HepG2 (cell line): ENCODE results near the gene BOD1. TPM values are rescaled to one million over a fixed set of nuclear protein-coding genes. Genes with fewer than 3 reads are reported as not detected.

Experiments
- ARID2 ChIP-seq: sonication (generic); formaldehyde crosslinking; IDR thresholded peaks from 2 replicates; pipeline ENCODE4 v1.8.1; 2022; ENCODE audit warnings: mild to moderate bottlenecking, missing genetic modification reagents, borderline replicate concordance
- ATRX ChIP-seq: sonication (generic); formaldehyde crosslinking; IDR thresholded peaks from 2 replicates; pipeline ENCODE4 v1.4.0; 2020; ENCODE audit warnings: missing genetic modification reagents, borderline replicate concordance
- NFKB2 ChIP-seq: sonication (generic); formaldehyde crosslinking; IDR thresholded peaks from 2 replicates; pipeline ENCODE4 v1.4.0; 2020; ENCODE audit warnings: missing genetic modification reagents, borderline replicate concordance
- NFYB ChIP-seq: sonication (generic); formaldehyde crosslinking; IDR thresholded peaks from 2 replicates; pipeline ENCODE4 v1.4.0; 2020; ENCODE audit warnings: missing genetic modification reagents
- POGZ ChIP-seq: sonication (generic); formaldehyde crosslinking; IDR thresholded peaks from 2 replicates; pipeline ENCODE4 v1.4.0; 2020; ENCODE audit warnings: mild to moderate bottlenecking, missing genetic modification reagents
- SP140L ChIP-seq: sonication (generic); formaldehyde crosslinking; IDR thresholded peaks from 2 replicates; pipeline ENCODE4 v1.4.0; 2020; ENCODE audit warnings: missing genetic modification reagents, borderline replicate concordance
- SPEN ChIP-seq: sonication (generic); formaldehyde crosslinking; IDR thresholded peaks from 2 replicates; pipeline ENCODE4 v1.5.1; 2020; ENCODE audit warnings: low read depth, mild to moderate bottlenecking, missing genetic modification reagents
- SRY ChIP-seq: sonication (generic); formaldehyde crosslinking; IDR thresholded peaks from 2 replicates; pipeline ENCODE4 v1.8.0; 2022; ENCODE audit warnings: mild to moderate bottlenecking, missing genetic modification reagents
- ZBTB7A ChIP-seq: sonication (generic); formaldehyde crosslinking; IDR thresholded peaks from 2 replicates; pipeline ENCODE4 v1.8.0; 2022; ENCODE audit warnings: mild to moderate bottlenecking, missing genetic modification reagents
- ZNF367 ChIP-seq: sonication (generic); formaldehyde crosslinking; IDR thresholded peaks from 2 replicates; pipeline ENCODE4 v1.4.0; 2020; ENCODE audit warnings: missing genetic modification reagents, borderline replicate concordance
- ZNF776 ChIP-seq: sonication (generic); formaldehyde crosslinking; IDR thresholded peaks from 2 replicates; pipeline ENCODE4 v1.4.0; 2020; ENCODE audit warnings: mild to moderate bottlenecking, missing genetic modification reagents
- polyA plus RNA-seq, 8 experiments: library from polyadenylated mRNA; depleted of rRNA in 3 of 8; stranded (reverse) in 7 of 8; unstranded in 1 of 8; fragments of >200 nt; fragmentation: Illumina TruSeq in 4 of 8; extraction: Trizol in 4 of 8; gene quantifications; 2 replicates each; pipeline versions ENCODE4 v1.2.1 to v1.2.3, GENCODE V29; 2011 to 2016; ENCODE audit warnings: low read depth in 4 of 8, missing spikeins in 1 of 8, mixed read lengths in 1 of 8; ENCODE audit not compliant: insufficient read depth in 1 of 8
- total RNA-seq, 5 experiments: library from RNA; depleted of rRNA; stranded (reverse); fragments of >200 nt; fragmentation: Illumina TruSeq; extraction: Trizol; gene quantifications; 2 replicates each; pipeline ENCODE4 v1.2.3, GENCODE V29; 2016; ENCODE audit warnings: low read depth in 1 of 5
- TF ChIP-seq, protein P1 (sequence below): sonication (generic); formaldehyde crosslinking; IDR thresholded peaks from 2 replicates; pipeline ENCODE4 v1.4.0; 2020; ENCODE audit warnings: missing genetic modification reagents, low read depth, mild to moderate bottlenecking, borderline replicate concordance
- TF ChIP-seq, protein P2 (sequence below): sonication (generic); formaldehyde crosslinking; IDR thresholded peaks from 2 replicates; pipeline ENCODE4 v1.4.0; 2020; ENCODE audit warnings: mild to moderate bottlenecking, missing genetic modification reagents
- TF ChIP-seq, protein P3 (sequence below): sonication (generic); formaldehyde crosslinking; IDR thresholded peaks from 2 replicates; pipeline ENCODE4 v1.5.1; 2020; ENCODE audit warnings: missing genetic modification reagents, mild to moderate bottlenecking, borderline replicate concordance
- TF ChIP-seq, protein P4 (sequence below): sonication (generic); formaldehyde crosslinking; IDR thresholded peaks from 2 replicates; pipeline ENCODE4 v1.4.0; 2020; ENCODE audit warnings: missing genetic modification reagents
- TF ChIP-seq, protein P5 (sequence below): IDR thresholded peaks from 2 replicates; pipeline ENCODE4 v1.6.1; 2018; ENCODE audit warnings: missing genetic modification reagents
- TF ChIP-seq, protein P6 (sequence below): sonication (generic); formaldehyde crosslinking; IDR thresholded peaks from 2 replicates; pipeline ENCODE4 v1.8.0; 2022; ENCODE audit warnings: missing genetic modification reagents, mild to moderate bottlenecking, moderate library complexity, borderline replicate concordance
- TF ChIP-seq, protein P7 (sequence below): sonication (generic); formaldehyde crosslinking; IDR thresholded peaks from 2 replicates; pipeline ENCODE4 v1.4.0; 2020; ENCODE audit warnings: missing genetic modification reagents

Gene BOD1
- total and polyA plus RNA-seq, 2 of the 13 experiments (the other 11 are each of a cell fraction or from before 2014, with no cell fraction given), result 81.5 to 103 TPM

DNA sequence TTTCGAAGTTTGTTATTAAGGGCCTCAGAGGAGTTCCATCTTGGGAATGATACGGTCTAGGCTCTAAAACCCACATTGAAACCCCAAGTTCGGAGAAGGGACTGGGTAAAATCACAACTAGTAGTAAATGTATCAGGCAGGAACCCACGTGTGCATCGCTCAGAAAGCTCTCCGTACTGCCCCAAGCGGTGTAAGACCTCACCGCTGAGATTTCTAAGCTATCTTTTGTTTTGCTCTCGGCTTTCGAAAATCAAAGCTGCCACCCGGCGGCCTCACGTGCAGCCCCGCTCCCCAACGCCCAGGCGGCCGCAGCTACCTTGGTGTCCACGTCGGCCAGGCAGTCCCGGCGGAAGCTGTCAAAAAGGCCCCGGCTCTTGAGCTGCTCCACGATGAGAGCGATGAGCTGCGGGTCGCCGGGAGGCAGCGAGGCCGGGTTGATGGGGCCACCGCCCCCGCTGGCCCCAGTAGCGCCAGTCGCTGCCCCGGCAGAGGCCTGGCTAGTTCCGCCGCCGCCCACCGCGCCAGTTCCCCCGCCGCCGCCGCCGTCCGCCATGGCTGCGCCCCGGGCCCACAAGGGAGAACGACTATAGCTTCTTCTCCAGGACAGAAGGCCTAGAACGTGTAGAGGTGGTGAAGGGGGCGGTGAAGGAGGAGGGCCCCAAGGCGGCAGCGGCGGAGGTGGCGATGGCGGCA is 420 bp downstream of the BOD1 start (continued):
- TF ChIP-seq, protein P1, sequence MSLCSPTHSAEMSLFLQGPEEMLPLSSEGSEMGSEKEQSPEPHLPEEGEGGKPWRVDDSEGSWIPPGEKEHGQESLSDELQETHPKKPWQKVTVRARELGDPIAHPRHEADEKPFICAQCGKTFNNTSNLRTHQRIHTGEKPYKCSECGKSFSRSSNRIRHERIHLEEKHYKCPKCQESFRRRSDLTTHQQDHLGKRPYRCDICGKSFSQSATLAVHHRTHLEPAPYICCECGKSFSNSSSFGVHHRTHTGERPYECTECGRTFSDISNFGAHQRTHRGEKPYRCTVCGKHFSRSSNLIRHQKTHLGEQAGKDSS (CRISPR knock-in tag), result no peak
- 0 out of 2 replicates have a peak, but pooled peaks have one; percentile 14 for TF ChIP-seq ARID2 (CRISPR knock-in tag)
- peak; percentile 61; the same call in 1 of the 2 replicates for TF ChIP-seq SP140L (CRISPR knock-in tag)
- TF ChIP-seq, protein P2, sequence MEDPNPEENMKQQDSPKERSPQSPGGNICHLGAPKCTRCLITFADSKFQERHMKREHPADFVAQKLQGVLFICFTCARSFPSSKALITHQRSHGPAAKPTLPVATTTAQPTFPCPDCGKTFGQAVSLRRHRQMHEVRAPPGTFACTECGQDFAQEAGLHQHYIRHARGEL (CRISPR knock-in tag), result no peak
- TF ChIP-seq, protein P3, sequence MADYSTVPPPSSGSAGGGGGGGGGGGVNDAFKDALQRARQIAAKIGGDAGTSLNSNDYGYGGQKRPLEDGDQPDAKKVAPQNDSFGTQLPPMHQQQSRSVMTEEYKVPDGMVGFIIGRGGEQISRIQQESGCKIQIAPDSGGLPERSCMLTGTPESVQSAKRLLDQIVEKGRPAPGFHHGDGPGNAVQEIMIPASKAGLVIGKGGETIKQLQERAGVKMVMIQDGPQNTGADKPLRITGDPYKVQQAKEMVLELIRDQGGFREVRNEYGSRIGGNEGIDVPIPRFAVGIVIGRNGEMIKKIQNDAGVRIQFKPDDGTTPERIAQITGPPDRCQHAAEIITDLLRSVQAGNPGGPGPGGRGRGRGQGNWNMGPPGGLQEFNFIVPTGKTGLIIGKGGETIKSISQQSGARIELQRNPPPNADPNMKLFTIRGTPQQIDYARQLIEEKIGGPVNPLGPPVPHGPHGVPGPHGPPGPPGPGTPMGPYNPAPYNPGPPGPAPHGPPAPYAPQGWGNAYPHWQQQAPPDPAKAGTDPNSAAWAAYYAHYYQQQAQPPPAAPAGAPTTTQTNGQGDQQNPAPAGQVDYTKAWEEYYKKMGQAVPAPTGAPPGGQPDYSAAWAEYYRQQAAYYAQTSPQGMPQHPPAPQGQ, result no peak
- no peak for TF ChIP-seq ZBTB7A (CRISPR knock-in tag)
- TF ChIP-seq, protein P4, sequence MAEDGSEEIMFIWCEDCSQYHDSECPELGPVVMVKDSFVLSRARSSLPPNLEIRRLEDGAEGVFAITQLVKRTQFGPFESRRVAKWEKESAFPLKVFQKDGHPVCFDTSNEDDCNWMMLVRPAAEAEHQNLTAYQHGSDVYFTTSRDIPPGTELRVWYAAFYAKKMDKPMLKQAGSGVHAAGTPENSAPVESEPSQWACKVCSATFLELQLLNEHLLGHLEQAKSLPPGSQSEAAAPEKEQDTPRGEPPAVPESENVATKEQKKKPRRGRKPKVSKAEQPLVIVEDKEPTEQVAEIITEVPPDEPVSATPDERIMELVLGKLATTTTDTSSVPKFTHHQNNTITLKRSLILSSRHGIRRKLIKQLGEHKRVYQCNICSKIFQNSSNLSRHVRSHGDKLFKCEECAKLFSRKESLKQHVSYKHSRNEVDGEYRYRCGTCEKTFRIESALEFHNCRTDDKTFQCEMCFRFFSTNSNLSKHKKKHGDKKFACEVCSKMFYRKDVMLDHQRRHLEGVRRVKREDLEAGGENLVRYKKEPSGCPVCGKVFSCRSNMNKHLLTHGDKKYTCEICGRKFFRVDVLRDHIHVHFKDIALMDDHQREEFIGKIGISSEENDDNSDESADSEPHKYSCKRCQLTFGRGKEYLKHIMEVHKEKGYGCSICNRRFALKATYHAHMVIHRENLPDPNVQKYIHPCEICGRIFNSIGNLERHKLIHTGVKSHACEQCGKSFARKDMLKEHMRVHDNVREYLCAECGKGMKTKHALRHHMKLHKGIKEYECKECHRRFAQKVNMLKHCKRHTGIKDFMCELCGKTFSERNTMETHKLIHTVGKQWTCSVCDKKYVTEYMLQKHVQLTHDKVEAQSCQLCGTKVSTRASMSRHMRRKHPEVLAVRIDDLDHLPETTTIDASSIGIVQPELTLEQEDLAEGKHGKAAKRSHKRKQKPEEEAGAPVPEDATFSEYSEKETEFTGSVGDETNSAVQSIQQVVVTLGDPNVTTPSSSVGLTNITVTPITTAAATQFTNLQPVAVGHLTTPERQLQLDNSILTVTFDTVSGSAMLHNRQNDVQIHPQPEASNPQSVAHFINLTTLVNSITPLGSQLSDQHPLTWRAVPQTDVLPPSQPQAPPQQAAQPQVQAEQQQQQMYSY, result no peak
- no peak for TF ChIP-seq ATRX (CRISPR knock-in tag)
- 0 out of 2 replicates have a peak, but pooled peaks have one; percentile 65 for TF ChIP-seq ZNF776
- TF ChIP-seq NFYB (CRISPR knock-in tag), result no peak
- peak; percentile 24; the same call in 1 of the 2 replicates for TF ChIP-seq POGZ
- no peak for TF ChIP-seq ZNF367 (CRISPR knock-in tag)
- TF ChIP-seq SRY (CRISPR knock-in tag), result 0 out of 2 replicates have a peak, but pooled peaks have one; percentile 24
- TF ChIP-seq, protein P5, sequence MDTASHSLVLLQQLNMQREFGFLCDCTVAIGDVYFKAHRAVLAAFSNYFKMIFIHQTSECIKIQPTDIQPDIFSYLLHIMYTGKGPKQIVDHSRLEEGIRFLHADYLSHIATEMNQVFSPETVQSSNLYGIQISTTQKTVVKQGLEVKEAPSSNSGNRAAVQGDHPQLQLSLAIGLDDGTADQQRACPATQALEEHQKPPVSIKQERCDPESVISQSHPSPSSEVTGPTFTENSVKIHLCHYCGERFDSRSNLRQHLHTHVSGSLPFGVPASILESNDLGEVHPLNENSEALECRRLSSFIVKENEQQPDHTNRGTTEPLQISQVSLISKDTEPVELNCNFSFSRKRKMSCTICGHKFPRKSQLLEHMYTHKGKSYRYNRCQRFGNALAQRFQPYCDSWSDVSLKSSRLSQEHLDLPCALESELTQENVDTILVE (CRISPR knock-in tag), result no peak
- TF ChIP-seq, protein P6, sequence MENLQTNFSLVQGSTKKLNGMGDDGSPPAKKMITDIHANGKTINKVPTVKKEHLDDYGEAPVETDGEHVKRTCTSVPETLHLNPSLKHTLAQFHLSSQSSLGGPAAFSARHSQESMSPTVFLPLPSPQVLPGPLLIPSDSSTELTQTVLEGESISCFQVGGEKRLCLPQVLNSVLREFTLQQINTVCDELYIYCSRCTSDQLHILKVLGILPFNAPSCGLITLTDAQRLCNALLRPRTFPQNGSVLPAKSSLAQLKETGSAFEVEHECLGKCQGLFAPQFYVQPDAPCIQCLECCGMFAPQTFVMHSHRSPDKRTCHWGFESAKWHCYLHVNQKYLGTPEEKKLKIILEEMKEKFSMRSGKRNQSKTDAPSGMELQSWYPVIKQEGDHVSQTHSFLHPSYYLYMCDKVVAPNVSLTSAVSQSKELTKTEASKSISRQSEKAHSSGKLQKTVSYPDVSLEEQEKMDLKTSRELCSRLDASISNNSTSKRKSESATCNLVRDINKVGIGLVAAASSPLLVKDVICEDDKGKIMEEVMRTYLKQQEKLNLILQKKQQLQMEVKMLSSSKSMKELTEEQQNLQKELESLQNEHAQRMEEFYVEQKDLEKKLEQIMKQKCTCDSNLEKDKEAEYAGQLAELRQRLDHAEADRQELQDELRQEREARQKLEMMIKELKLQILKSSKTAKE (CRISPR knock-in tag), result no peak
- no peak for TF ChIP-seq SPEN (CRISPR knock-in tag)
- TF ChIP-seq NFKB2 (CRISPR knock-in tag), result no peak
- TF ChIP-seq, protein P7, sequence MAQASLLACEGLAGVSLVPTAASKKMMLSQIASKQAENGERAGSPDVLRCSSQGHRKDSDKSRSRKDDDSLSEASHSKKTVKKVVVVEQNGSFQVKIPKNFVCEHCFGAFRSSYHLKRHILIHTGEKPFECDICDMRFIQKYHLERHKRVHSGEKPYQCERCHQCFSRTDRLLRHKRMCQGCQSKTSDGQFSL, result no peak
